Stomach (tissue), 9 donors: ENCODE results near the gene FOSL2. TPM values are rescaled to one million over a fixed set of nuclear protein-coding genes. Genes with fewer than 3 reads are reported as not detected.
A peak's percentile ranks its signal among the peaks of the same experiment; 100 is the strongest.

Source experiments
- DNase-seq, 2 donors: peaks; one replicate each; pipeline versions ENCODE4 v3.0.0 to v3.0.0-alpha.2; 2013 to 2019
- H3K27ac ChIP-seq, 5 donors: fragments of 200-600 bp in 4 of 5; sonication (generic) in 4 of 5; one replicate each; pipeline ENCODE4 v1.5.1; 2013 to 2019; ENCODE audit warnings: mild to moderate bottlenecking in 1 of 5, moderate library complexity in 1 of 5
- H3K27me3 ChIP-seq, 3 donors: fragments of 200-600 bp; sonication (generic); one replicate each; pipeline ENCODE4 v1.5.1; 2017 to 2019; ENCODE audit warnings: mixed run types in 1 of 3
- H3K36me3 ChIP-seq, 4 donors: fragments of 200-600 bp; sonication (generic); 1 replicate in 3 of 4; 2 replicates in 1 of 4; pipeline ENCODE4 v1.5.1; 2016 to 2019
- H3K4me1 ChIP-seq, 4 donors: fragments of 200-600 bp; sonication (generic); one replicate each; pipeline ENCODE4 v1.5.1; 2016 to 2019
- H3K4me3 ChIP-seq, 4 donors: fragments of 200-600 bp; sonication (generic) in 3 of 4; one replicate each; pipeline ENCODE4 v1.5.1; 2016 to 2019; ENCODE audit warnings: mild to moderate bottlenecking in 1 of 4
- H3K9me3 ChIP-seq, 4 donors: fragments of 200-600 bp; sonication (generic); one replicate each; pipeline ENCODE4 v1.5.1; 2016 to 2019
- EP300 ChIP-seq: sonication (generic); formaldehyde crosslinking; IDR thresholded peaks from one replicate; pipeline ENCODE4 v1.6.1; 2017; ENCODE audit warnings: antibody characterized with exemption
- POLR2A ChIP-seq, 4 donors: fragments of 450-650 bp; IDR thresholded peaks; one replicate each; pipeline ENCODE4 v1.6.1; 2016; ENCODE audit warnings: antibody characterized with exemption in 4 of 4, control low read depth in 2 of 4, mild to moderate bottlenecking in 1 of 4, moderate library complexity in 1 of 4
- POLR2AphosphoS5 ChIP-seq, 3 donors: sonication (generic); formaldehyde crosslinking; IDR thresholded peaks; one replicate each; pipeline ENCODE4 v1.6.1; 2016; ENCODE audit warnings: antibody characterized with exemption in 3 of 3
- WGBS, 5 donors: extraction: QIAGEN DNeasy Blood & Tissue Kit in 3 of 5; methylation state at CpG; one replicate each; pipeline versions ENCODE4 v1.1.5 to v1.1.7; 2013 to 2018; 5-methylcytosine and 5-hydroxymethylcytosine counted together
- intact Hi-C: fragments of 100-400 bp; cut with DNase I; formaldehyde crosslinking; loops from one replicate; pipeline ENCODE4 v1.15.1; 2023; ENCODE audit warnings: low total_unique reads
- polyA plus RNA-seq, 3 donors: library from polyadenylated mRNA; stranded (reverse); fragments of 200-250 nt; gene quantifications; one replicate each; pipeline ENCODE4 v1.2.3, GENCODE V29; 2013
- total RNA-seq, 5 donors: library from RNA; depleted of rRNA; stranded (reverse); fragments of >200 nt; gene quantifications; one replicate each; pipeline versions ENCODE4 v1.1.0 to v1.2.3, GENCODE V29; 2014 to 2016
- TF ChIP-seq, protein P1 (sequence below), 7 experiments: fragments of 450-650 bp in 4 of 7; fragments of 200-600 bp in 3 of 7; sonication (generic) in 3 of 7; IDR thresholded peaks; one replicate each; pipeline ENCODE4 v1.5.1; 2016 to 2019; ENCODE audit warnings: antibody characterized with exemption in 7 of 7, control low read depth in 2 of 7, mild to moderate bottlenecking in 1 of 7
- donor health status: healthy with polysubstance abuse.
- donor health status: Bipolar disorder and iron deficiency.
- donor health status: healthy.

Gene FOSL2
- total and polyA plus RNA-seq, 8 donors: 24.4 to 227 (median 71.2) TPM

- Histone ChIP-seq H3K27ac (peak overlapping the region in 4 of 5 donors; percentile 98 to 100 (median 98)), H3K4me3 (peak overlapping the region; percentile 5 to 97 (median 80)), H3K27me3 (no peaks in the 10 kb centered on the region), H3K4me1 (peaks cover 79 to 86% (median 84%) of the 10 kb centered on the region in 4 donors), H3K9me3 (no peaks in the 10 kb centered on the region), H3K36me3 (peaks cover 23 to 78% (median 52%) of the 10 kb centered on the region in 4 donors)
- 39 to 49% (median 45%) methylated on average over 8 of the region's 8 CpGs for WGBS, 5 donors
- TF ChIP-seq EP300: no peak
- TF ChIP-seq, protein P1, sequence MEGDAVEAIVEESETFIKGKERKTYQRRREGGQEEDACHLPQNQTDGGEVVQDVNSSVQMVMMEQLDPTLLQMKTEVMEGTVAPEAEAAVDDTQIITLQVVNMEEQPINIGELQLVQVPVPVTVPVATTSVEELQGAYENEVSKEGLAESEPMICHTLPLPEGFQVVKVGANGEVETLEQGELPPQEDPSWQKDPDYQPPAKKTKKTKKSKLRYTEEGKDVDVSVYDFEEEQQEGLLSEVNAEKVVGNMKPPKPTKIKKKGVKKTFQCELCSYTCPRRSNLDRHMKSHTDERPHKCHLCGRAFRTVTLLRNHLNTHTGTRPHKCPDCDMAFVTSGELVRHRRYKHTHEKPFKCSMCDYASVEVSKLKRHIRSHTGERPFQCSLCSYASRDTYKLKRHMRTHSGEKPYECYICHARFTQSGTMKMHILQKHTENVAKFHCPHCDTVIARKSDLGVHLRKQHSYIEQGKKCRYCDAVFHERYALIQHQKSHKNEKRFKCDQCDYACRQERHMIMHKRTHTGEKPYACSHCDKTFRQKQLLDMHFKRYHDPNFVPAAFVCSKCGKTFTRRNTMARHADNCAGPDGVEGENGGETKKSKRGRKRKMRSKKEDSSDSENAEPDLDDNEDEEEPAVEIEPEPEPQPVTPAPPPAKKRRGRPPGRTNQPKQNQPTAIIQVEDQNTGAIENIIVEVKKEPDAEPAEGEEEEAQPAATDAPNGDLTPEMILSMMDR (IDR thresholded peaks at IDR 0.05): no peak
- no peak for TF ChIP-seq POLR2A (IDR thresholded peaks at IDR 0.05)
- TF ChIP-seq POLR2AphosphoS5 (IDR thresholded peaks at IDR 0.05): no peak
- no peak for DNase-seq
- intact Hi-C loops: no loop called here
These were observed 7.8 kb downstream of the FOSL2 start for GRCh38 chr2:28400419-28400818.

DNA sequence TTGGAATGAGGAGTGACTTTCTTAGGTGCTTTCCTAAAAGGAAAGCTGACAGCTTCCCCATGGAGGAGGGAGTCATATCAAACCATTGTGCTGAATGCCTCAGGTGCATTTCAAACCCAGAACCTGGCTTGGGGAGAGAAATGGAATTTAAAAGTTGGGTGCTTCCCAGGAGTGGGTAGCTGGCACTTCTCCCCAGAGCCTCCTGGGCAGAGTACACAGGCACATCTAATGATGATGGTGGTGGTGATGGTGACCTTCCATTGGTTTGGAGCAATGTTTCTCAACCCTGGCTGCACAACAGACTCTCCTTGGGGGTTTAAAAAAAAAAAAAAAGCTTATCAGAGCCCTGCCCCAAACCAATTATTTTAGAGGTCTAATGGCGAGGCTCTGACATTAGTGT, 8.3 kb downstream of the FOSL2 start:
- 48 to 74% (median 65%) methylated on average over 1 of the region's 1 CpG for WGBS, 5 donors
- Histone ChIP-seq H3K4me1 (peaks cover 79 to 91% (median 88%) of the 10 kb centered on the region in 4 donors), H3K27ac (peak overlapping the region in 4 of 5 donors; percentile 98 to 100 (median 98)), H3K36me3 (peaks cover 28 to 83% (median 57%) of the 10 kb centered on the region in 4 donors), H3K27me3 (no peaks in the 10 kb centered on the region), H3K4me3 (peak overlapping the region; percentile 5 to 97 (median 80)), H3K9me3 (no peaks in the 10 kb centered on the region)
- TF ChIP-seq, protein P1 (IDR thresholded peaks at IDR 0.05): no peak
- TF ChIP-seq POLR2AphosphoS5 (IDR thresholded peaks at IDR 0.05): no peak
- TF ChIP-seq POLR2A (IDR thresholded peaks at IDR 0.05): no peak
- no peak for TF ChIP-seq EP300
- intact Hi-C loops: no loop called here
- no peak for DNase-seq

GRCh38 chr2:28401411-28401810, 8.8 kb downstream of the FOSL2 start:
- Histone ChIP-seq H3K4me3 (peak overlapping the region in 2 of 4 donors; percentile 72 to 89), H3K4me1 (peaks cover 83 to 96% (median 93%) of the 10 kb centered on the region in 4 donors), H3K9me3 (no peaks in the 10 kb centered on the region), H3K27me3 (no peaks in the 10 kb centered on the region), H3K27ac (peak overlapping the region in 3 of 5 donors; percentile 2 to 100 (median 98)), H3K36me3 (peaks cover 33 to 88% (median 62%) of the 10 kb centered on the region in 4 donors)
- intact Hi-C loops: no loop called here
- 38 to 64% (median 59%) methylated on average over 4 of the region's 4 CpGs for WGBS, 5 donors
- TF ChIP-seq, protein P1 (IDR thresholded peaks at IDR 0.05): no peak
- no peak for TF ChIP-seq POLR2A (IDR thresholded peaks at IDR 0.05)
- TF ChIP-seq EP300: no peak
- TF ChIP-seq POLR2AphosphoS5 (IDR thresholded peaks at IDR 0.05): peak in 2 of 3 donors; percentile 3 to 4
- peak in 1 of 2 donors; percentile 37 for DNase-seq

DNA sequence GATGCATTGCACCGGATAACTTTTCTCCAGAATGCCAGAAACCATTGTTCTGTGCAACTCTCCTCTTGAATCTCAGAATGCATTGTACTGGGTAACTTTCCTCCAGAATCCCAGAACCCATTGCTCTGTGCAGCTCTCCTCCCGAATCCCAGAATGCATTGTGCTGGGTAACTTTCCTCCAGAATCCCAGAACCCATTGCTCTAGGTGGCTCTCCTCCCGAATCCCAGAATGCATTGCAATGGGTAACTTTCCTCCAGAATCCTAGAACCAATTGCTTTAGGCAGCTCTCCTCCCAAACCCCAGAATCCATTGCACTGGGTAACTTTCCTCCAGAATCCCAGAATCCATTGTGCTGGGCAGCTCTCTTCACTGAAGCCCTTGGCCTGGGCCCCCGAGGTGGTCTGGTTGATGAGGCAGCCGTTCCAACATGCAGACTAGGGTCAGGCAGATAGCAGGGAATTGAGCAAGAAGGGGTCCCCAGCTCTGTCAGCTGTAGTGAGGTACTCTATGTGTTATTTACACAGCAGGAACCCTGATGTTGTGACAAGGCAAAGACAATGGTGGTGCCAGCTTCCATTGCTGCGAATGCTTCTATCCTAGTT, 9.4 kb downstream of the FOSL2 start:
- Histone ChIP-seq H3K4me1 (peaks cover 89 to 100% (median 97%) of the 10 kb centered on the region in 4 donors), H3K27me3 (no peaks in the 10 kb centered on the region)

More for the DNA sequence above, 9.4 kb downstream of the FOSL2 start:
- no peak for DNase-seq
- Histone ChIP-seq H3K27ac (peak overlapping the region in 3 of 5 donors; percentile 11 to 98 (median 29)), H3K36me3 (peaks cover 39 to 94% (median 68%) of the 10 kb centered on the region in 4 donors), H3K9me3 (no peaks in the 10 kb centered on the region), H3K4me3 (peak overlapping the region in 1 of 4 donors; percentile 72)
- WGBS, 5 donors: 74 to 85% (median 83%) methylated on average over 6 of the region's 6 CpGs
- intact Hi-C loops: no loop called here
- TF ChIP-seq EP300: no peak
- TF ChIP-seq POLR2AphosphoS5 (IDR thresholded peaks at IDR 0.05): peak in 1 of 3 donors; percentile 3
